Sigmoid colon (tissue), 4 donors: ENCODE data around the gene PDE2A.

ENCODE experiments used
- CTCF ChIP-seq, 4 experiments: fragments of 450-650 bp in 3 of 4; fragments of 200-600 bp in 1 of 4; IDR thresholded peaks; one replicate each; pipeline ENCODE4 v1.5.1; 2016 to 2019; ENCODE audit warnings: antibody characterized with exemption in 4 of 4, mild to moderate bottlenecking in 3 of 4, moderate library complexity in 2 of 4
- POLR2A ChIP-seq, 2 donors: fragments of 450-650 bp; IDR thresholded peaks; one replicate each; pipeline ENCODE4 v1.6.1; 2016; ENCODE audit warnings: antibody characterized with exemption in 2 of 2, mild to moderate bottlenecking in 2 of 2, moderate library complexity in 2 of 2
- POLR2AphosphoS5 ChIP-seq, 4 donors: sonication (generic); formaldehyde crosslinking; IDR thresholded peaks; one replicate each; pipeline ENCODE4 v1.6.1; 2017; ENCODE audit warnings: antibody characterized with exemption in 4 of 4

GRCh38 chr11:72710278-72710677, 36.1 kb upstream of the PDE2A start:
- no peak for TF ChIP-seq POLR2AphosphoS5 (IDR thresholded peaks at IDR 0.05)
- TF ChIP-seq CTCF (IDR thresholded peaks at IDR 0.05): no peak
- TF ChIP-seq POLR2A (IDR thresholded peaks at IDR 0.05): no peak
